ENCODE data around the gene NXPH1. TPM values are rescaled to one million over a fixed set of nuclear protein-coding genes. Genes with fewer than 3 reads are reported as not detected.

The NXPH1 gene
- polyA plus RNA-seq, 1 donor from 2014 or later = 15.9 TPM

DNA sequence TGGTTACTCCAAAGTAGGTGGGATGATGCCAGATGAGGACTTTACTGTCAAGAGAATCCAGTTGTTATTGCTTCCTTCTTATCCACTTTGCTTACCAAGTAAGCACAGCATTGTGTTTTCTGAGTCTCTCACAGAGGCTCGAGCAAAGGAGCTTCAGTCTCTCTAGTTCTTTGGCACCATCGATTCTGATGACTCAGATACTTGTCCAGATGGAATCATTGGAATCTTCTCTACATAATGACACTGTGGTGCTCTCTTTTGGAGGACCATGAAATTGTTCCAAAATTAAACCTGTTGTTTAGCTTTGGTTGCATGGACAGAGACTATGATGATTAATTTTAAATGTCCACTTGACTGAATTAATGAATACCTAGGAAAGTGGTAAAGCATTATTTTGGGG lies 132.6 kb downstream of the NXPH1 start:
- H4K20me1 ChIP-seq (ENCODE audit: insufficient read depth) = no peaks in the 10 kb centered on the region
- H3K27me3 ChIP-seq (ENCODE audit: insufficient read depth, low read depth, low read length) = no peaks in the 10 kb centered on the region
- H3K9me3 ChIP-seq (ENCODE audit: low read length) = no peaks in the 10 kb centered on the region
- H3K4me3 ChIP-seq (ENCODE audit: low read length) = no peak overlapping the region
- H3K9ac ChIP-seq (ENCODE audit: low read length) = no peak overlapping the region
- no peak overlapping the region for H3K27ac ChIP-seq (ENCODE audit: low read length)
- H3K36me3 ChIP-seq (ENCODE audit: insufficient read depth, low read length) = no peaks in the 10 kb centered on the region
- H2AFZ ChIP-seq (ENCODE audit: low read depth, low read length) = no peak overlapping the region
- no peak overlapping the region for H3K4me2 ChIP-seq (ENCODE audit: low read length)
- no peaks in the 10 kb centered on the region for H3K9me2 ChIP-seq (ENCODE audit: insufficient read depth, low read length)
- no peaks in the 10 kb centered on the region for H3F3A ChIP-seq (ENCODE audit: insufficient read depth, low read length, poor library complexity, severe bottlenecking)
- no peaks in the 10 kb centered on the region for H3K79me2 ChIP-seq (replicated peaks; ENCODE audit: insufficient read depth, low read length)
- TF ChIP-seq, protein P1, sequence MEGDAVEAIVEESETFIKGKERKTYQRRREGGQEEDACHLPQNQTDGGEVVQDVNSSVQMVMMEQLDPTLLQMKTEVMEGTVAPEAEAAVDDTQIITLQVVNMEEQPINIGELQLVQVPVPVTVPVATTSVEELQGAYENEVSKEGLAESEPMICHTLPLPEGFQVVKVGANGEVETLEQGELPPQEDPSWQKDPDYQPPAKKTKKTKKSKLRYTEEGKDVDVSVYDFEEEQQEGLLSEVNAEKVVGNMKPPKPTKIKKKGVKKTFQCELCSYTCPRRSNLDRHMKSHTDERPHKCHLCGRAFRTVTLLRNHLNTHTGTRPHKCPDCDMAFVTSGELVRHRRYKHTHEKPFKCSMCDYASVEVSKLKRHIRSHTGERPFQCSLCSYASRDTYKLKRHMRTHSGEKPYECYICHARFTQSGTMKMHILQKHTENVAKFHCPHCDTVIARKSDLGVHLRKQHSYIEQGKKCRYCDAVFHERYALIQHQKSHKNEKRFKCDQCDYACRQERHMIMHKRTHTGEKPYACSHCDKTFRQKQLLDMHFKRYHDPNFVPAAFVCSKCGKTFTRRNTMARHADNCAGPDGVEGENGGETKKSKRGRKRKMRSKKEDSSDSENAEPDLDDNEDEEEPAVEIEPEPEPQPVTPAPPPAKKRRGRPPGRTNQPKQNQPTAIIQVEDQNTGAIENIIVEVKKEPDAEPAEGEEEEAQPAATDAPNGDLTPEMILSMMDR (IDR thresholded peaks at IDR 0.05; ENCODE audit: poor library complexity, severe bottlenecking) = no peak
- TF ChIP-seq SMC3 (conservative IDR thresholded peaks at IDR 0.05; ENCODE audit: poor library complexity) (no peak), POLR2AphosphoS5 (IDR thresholded peaks at IDR 0.05) (no peak), TAF1 (IDR thresholded peaks at IDR 0.05; ENCODE audit: low read depth) (no peak), EP300 (conservative IDR thresholded peaks at IDR 0.05; ENCODE audit: poor library complexity, severe bottlenecking) (no peak), RAD21 (conservative IDR thresholded peaks at IDR 0.05) (no peak), MXI1 (conservative IDR thresholded peaks at IDR 0.05; ENCODE audit: poor library complexity, severe bottlenecking) (no peak), EZH2 (IDR thresholded peaks at IDR 0.05; ENCODE audit: borderline replicate concordance, insufficient read depth, low read length, poor library complexity, severe bottlenecking) (no peak)
- TF ChIP-seq, protein P2, sequence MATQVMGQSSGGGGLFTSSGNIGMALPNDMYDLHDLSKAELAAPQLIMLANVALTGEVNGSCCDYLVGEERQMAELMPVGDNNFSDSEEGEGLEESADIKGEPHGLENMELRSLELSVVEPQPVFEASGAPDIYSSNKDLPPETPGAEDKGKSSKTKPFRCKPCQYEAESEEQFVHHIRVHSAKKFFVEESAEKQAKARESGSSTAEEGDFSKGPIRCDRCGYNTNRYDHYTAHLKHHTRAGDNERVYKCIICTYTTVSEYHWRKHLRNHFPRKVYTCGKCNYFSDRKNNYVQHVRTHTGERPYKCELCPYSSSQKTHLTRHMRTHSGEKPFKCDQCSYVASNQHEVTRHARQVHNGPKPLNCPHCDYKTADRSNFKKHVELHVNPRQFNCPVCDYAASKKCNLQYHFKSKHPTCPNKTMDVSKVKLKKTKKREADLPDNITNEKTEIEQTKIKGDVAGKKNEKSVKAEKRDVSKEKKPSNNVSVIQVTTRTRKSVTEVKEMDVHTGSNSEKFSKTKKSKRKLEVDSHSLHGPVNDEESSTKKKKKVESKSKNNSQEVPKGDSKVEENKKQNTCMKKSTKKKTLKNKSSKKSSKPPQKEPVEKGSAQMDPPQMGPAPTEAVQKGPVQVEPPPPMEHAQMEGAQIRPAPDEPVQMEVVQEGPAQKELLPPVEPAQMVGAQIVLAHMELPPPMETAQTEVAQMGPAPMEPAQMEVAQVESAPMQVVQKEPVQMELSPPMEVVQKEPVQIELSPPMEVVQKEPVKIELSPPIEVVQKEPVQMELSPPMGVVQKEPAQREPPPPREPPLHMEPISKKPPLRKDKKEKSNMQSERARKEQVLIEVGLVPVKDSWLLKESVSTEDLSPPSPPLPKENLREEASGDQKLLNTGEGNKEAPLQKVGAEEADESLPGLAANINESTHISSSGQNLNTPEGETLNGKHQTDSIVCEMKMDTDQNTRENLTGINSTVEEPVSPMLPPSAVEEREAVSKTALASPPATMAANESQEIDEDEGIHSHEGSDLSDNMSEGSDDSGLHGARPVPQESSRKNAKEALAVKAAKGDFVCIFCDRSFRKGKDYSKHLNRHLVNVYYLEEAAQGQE (IDR thresholded peaks at IDR 0.05; ENCODE audit: borderline replicate concordance) = no peak

DNA sequence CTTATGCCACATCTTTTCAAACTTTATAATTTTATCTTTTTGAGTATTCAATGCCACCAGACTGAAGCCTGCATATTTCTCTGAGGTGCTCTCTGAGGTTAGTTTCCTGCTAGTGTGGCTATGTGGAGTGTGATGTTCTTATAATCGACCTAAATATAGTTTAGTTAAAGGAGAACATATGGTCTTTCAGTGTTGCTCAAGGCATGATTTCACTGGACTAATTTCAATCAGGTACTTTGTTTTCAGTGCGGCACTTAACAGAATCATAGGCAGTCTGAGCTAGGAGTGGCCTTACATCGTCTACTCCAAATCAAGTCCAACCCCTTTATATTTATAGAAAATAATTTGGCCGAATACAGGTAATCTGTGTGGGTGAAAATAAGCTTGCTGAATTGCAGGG lies 134.2 kb downstream of the NXPH1 start:
- no peak overlapping the region for H2AFZ ChIP-seq (ENCODE audit: low read depth, low read length)
- H3K9me3 ChIP-seq (ENCODE audit: low read length) = no peaks in the 10 kb centered on the region
- H4K20me1 ChIP-seq (ENCODE audit: insufficient read depth) = no peaks in the 10 kb centered on the region
- no peak overlapping the region for H3K4me3 ChIP-seq (ENCODE audit: low read length)
- H3K79me2 ChIP-seq (replicated peaks; ENCODE audit: insufficient read depth, low read length) = no peaks in the 10 kb centered on the region
- no peaks in the 10 kb centered on the region for H3K27me3 ChIP-seq (ENCODE audit: insufficient read depth, low read depth, low read length)
- H3K4me2 ChIP-seq (ENCODE audit: low read length) = no peak overlapping the region
- H3K27ac ChIP-seq (ENCODE audit: low read length) = no peak overlapping the region
- no peaks in the 10 kb centered on the region for H3F3A ChIP-seq (ENCODE audit: insufficient read depth, low read length, poor library complexity, severe bottlenecking)
- no peaks in the 10 kb centered on the region for H3K36me3 ChIP-seq (ENCODE audit: insufficient read depth, low read length)
- H3K9ac ChIP-seq (ENCODE audit: low read length) = no peak overlapping the region
- H3K9me2 ChIP-seq (ENCODE audit: insufficient read depth, low read length) = no peaks in the 10 kb centered on the region
- no peak for TF ChIP-seq EP300 (conservative IDR thresholded peaks at IDR 0.05; ENCODE audit: poor library complexity, severe bottlenecking)
- TF ChIP-seq, protein P2 (IDR thresholded peaks at IDR 0.05; ENCODE audit: borderline replicate concordance) = no peak
- TF ChIP-seq MXI1 (conservative IDR thresholded peaks at IDR 0.05; ENCODE audit: poor library complexity, severe bottlenecking) = no peak
- TF ChIP-seq TAF1 (IDR thresholded peaks at IDR 0.05; ENCODE audit: low read depth) = no peak
- TF ChIP-seq, protein P1 (IDR thresholded peaks at IDR 0.05; ENCODE audit: poor library complexity, severe bottlenecking) = no peak
- TF ChIP-seq EZH2 (IDR thresholded peaks at IDR 0.05; ENCODE audit: borderline replicate concordance, insufficient read depth, low read length, poor library complexity, severe bottlenecking) = no peak
- TF ChIP-seq POLR2AphosphoS5 (IDR thresholded peaks at IDR 0.05) = no peak
- no peak for TF ChIP-seq SMC3 (conservative IDR thresholded peaks at IDR 0.05; ENCODE audit: poor library complexity)
- no peak for TF ChIP-seq RAD21 (conservative IDR thresholded peaks at IDR 0.05)

Measured in neural cell (in vitro differentiated cells).